Smooth muscle cell of the pulmonary artery (primary cell): ENCODE results near the gene MUC4. TPM values are rescaled to one million over a fixed set of nuclear protein-coding genes. Genes with fewer than 3 reads are reported as not detected.

Source experiments
- total RNA-seq: library from RNA; depleted of rRNA; stranded (reverse); fragments of >200 nt; gene quantifications from 2 replicates; pipeline ENCODE4 v1.2.3, GENCODE V29; 2014

MUC4 gene
- under 0.01 TPM in 1 of 2 replicates, not detected in the other for total RNA-seq

GRCh38 chr3:195811756-195812155 is at the start of gene MUC4:
MUC4 (minus strand) TSS chr3:195811929; CDS start chr3:195811817, 112 bp downstream.

GRCh38 chr3:195720831-195721506 is 90.8 kb downstream of the MUC4 start, which contains the start of gene MUC20:
MUC20 (plus strand) TSS chr3:195720978; CDS start chr3:195721008, 30 bp downstream.

Other genes with a start within 250 kb of the MUC4 start
- gene APOD, start 228.0 kb downstream of the MUC4 start, total RNA-seq, result 0.23 and 0.52 TPM in 2 replicates
- gene MUC20, start 91.0 kb downstream of the MUC4 start, total RNA-seq, result 0.20 and 0.50 TPM in 2 replicates
- gene TNK2, start 96.6 kb upstream of the MUC4 start, total RNA-seq, result 11.5 and 18.4 TPM in 2 replicates